ENCODE data around the gene TBC1D17.

- no peak for TF ChIP-seq CTCF (IDR thresholded peaks at IDR 0.05)
- no peak for TF ChIP-seq POLR2AphosphoS5 (IDR thresholded peaks at IDR 0.05)
- TF ChIP-seq EP300 (IDR thresholded peaks at IDR 0.05): no peak
- TF ChIP-seq POLR2A (IDR thresholded peaks at IDR 0.05): no peak
Measured at GRCh38 chr19:49837009-49837310, 40.5 kb upstream of the TBC1D17 start.

Measured in stomach (tissue), 4 donors.